Smooth muscle cell of the coronary artery (primary cell): ENCODE results near the gene C2CD2L. TPM values are rescaled to one million over a fixed set of nuclear protein-coding genes. Genes with fewer than 3 reads are reported as not detected.

Source experiments
- total RNA-seq: library from RNA; depleted of rRNA; stranded (reverse); fragments of >200 nt; gene quantifications from 2 replicates; pipeline ENCODE4 v1.2.3, GENCODE V29; 2014; ENCODE audit warnings: low replicate concordance

C2CD2L gene
- total RNA-seq, result 1.1 and 4.4 TPM in 2 replicates

GRCh38 chr11:119106564-119107537, at the start of gene C2CD2L:
C2CD2L (plus strand) TSS chr11:119107344; CDS start chr11:119107742, 398 bp downstream.

GRCh38 chr11:119067371-119068222, 39.5 kb upstream of the C2CD2L start, which contains the start of gene VPS11:
VPS11 (plus strand) TSS chr11:119067818; CDS start chr11:119067824, 6 bp downstream.

GRCh38 chr11:119084663-119085436, 22.3 kb upstream of the C2CD2L start, which contains the start of gene HMBS:
HMBS (plus strand) TSS chr11:119084881; CDS start chr11:119085034, 153 bp downstream.

GRCh38 chr11:119101759-119102423, 5.3 kb upstream of the C2CD2L start, which contains the start of gene DPAGT1:
DPAGT1 (minus strand) TSS chr11:119101853; CDS start chr11:119101655, 198 bp downstream.

GRCh38 chr11:119121008-119121810, 14.1 kb downstream of the C2CD2L start, which contains the start of gene HINFP:
HINFP (plus strand) TSS chr11:119121580; CDS start chr11:119126945, 5,365 bp downstream.

GRCh38 chr11:119149018-119149785, 42.1 kb downstream of the C2CD2L start, which contains the start of gene ABCG4:
ABCG4 (plus strand) TSS chr11:119149052; CDS start chr11:119149966, 914 bp downstream.

Other genes starting within 250 kb of the C2CD2L start
- gene CXCR5, start 223.5 kb upstream of the C2CD2L start, total RNA-seq, result not detected in 2 replicates
- 3.7 and 19.3 TPM in 2 replicates for gene BCL9L, start 181.4 kb upstream of the C2CD2L start, total RNA-seq
- gene UPK2, start 151.0 kb upstream of the C2CD2L start, total RNA-seq, result not detected in 2 replicates
- not detected in 2 replicates for gene FOXR1, start 135.6 kb upstream of the C2CD2L start, total RNA-seq
- gene CENATAC, start 109.2 kb upstream of the C2CD2L start, total RNA-seq, result 7.3 and 13.5 TPM in 2 replicates
- gene RPS25, start 89.0 kb upstream of the C2CD2L start, total RNA-seq, result 338 and 761 TPM in 2 replicates
- gene TRAPPC4, start 88.6 kb upstream of the C2CD2L start, total RNA-seq, result 114 and 129 TPM in 2 replicates
- 7.0 and 9.7 TPM in 2 replicates for gene SLC37A4, start 76.5 kb upstream of the C2CD2L start, total RNA-seq
- gene HYOU1, start 50.1 kb upstream of the C2CD2L start, total RNA-seq, result 73.9 and 160 TPM in 2 replicates
- gene VPS11, start 39.5 kb upstream of the C2CD2L start, total RNA-seq, result 25.0 and 42.0 TPM in 2 replicates
- 4.1 and 7.6 TPM in 2 replicates for gene HMBS, start 22.5 kb upstream of the C2CD2L start, total RNA-seq
- 9.8 and 19.9 TPM in 2 replicates for gene DPAGT1, start 5.5 kb upstream of the C2CD2L start, total RNA-seq
- gene HINFP, start 14.2 kb downstream of the C2CD2L start, total RNA-seq, result 10.9 and 18.8 TPM in 2 replicates
- gene ABCG4, start 41.7 kb downstream of the C2CD2L start, total RNA-seq, result under 0.01 and 0.15 TPM in 2 replicates
- gene NLRX1, start 61.4 kb downstream of the C2CD2L start, total RNA-seq, result 9.7 and 14.3 TPM in 2 replicates
- gene NHERF4, start 78.1 kb downstream of the C2CD2L start, total RNA-seq, result 0.35 TPM in 1 of 2 replicates, not detected in the other
- 2.5 and 3.9 TPM in 2 replicates for gene CBL, start 99.0 kb downstream of the C2CD2L start, total RNA-seq
- gene MCAM, start 209.8 kb downstream of the C2CD2L start, total RNA-seq, result 11.8 and 25.4 TPM in 2 replicates
- gene RNF26, start 227.2 kb downstream of the C2CD2L start, total RNA-seq, result 1.9 and 2.7 TPM in 2 replicates
- 10.6 and 11.6 TPM in 2 replicates for gene C1QTNF5, start 233.5 kb downstream of the C2CD2L start, total RNA-seq
- gene MFRP, start 239.4 kb downstream of the C2CD2L start, total RNA-seq, result under 0.01 TPM in 1 of 2 replicates, not detected in the other